GM19099 (cell line): Measurements from ENCODE around the gene CCDC150.

Experiments
- POLR2A ChIP-seq: IDR thresholded peaks from 3 replicates; pipeline ENCODE4 v1.6.1; 2011; ENCODE audit warnings: low read depth; ENCODE audit not compliant: insufficient read length; ENCODE audit errors: extremely low read depth

Gene CCDC150

GRCh38 chr2:196737046-196737445, 97.5 kb downstream of the CCDC150 start:
- TF ChIP-seq POLR2A, result no peak

GRCh38 chr2:196739031-196739430, 99.5 kb downstream of the CCDC150 start:
- no peak for TF ChIP-seq POLR2A

DNA sequence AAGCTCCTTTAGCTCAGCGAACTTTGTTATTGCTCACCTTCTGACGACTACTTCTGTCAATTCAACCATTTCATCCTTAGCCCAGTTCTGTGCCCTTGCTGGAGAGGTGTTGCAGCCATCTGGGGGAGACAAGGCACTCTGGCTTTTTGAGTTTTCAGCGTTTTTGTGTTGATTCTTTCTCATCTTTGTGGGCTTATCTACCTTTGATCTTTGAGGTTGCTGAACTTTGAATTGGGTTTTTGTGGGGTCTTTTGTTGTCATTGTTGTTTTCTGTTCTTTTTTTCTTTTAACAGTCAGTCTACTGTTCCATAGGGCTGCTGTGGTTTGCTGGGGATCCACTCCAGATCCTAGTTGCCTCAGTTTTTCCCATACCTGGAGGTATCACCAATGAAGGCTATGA, 102.7 kb downstream of the CCDC150 start:
- TF ChIP-seq POLR2A, result no peak

DNA sequence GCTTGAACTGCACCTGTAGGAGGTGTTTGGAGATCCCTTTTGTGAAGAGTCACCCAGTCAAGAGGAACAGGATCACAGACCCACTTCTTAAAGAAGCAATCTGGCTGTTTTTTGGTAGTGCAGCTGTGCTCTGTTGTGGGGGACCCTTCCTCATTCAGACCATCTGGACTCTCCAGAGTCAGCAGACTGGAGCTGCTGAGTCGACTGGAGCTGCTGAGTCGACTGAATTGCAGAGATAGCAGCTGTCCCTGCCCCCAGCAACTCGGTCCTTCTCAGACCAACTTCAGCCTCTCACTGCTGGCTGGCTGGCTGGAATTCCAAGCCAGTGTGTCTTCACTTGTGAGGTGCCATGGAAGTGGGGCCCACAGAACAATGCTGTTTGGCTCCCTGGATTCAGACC, 103.2 kb downstream of the CCDC150 start:
- no peak for TF ChIP-seq POLR2A

DNA sequence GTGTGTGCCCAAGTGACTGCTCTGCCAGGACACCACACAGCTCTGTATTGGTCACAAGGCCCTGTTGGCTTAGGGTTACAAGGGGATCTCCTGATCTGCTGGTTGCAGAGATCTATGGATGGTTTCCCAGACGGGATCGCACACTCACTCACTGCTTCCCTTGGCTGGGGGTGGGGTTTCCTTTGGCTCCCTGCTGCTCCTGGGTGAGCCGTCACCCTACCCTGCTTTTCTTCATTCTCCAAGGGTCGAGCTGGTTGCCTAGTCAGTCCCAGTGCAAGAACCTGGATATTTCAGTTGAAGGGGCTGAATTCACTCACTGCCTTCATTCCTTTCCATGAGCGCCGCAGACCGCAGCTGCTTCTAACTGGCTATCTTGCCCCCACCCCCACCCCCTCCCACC, 103.7 kb downstream of the CCDC150 start:
- TF ChIP-seq POLR2A, result no peak

- no peak for TF ChIP-seq POLR2A
Observed at GRCh38 chr2:196745711-196746110, 106.2 kb downstream of the CCDC150 start.

- no peak for TF ChIP-seq POLR2A
Observed at GRCh38 chr2:196747400-196747799, 107.9 kb downstream of the CCDC150 start.

DNA sequence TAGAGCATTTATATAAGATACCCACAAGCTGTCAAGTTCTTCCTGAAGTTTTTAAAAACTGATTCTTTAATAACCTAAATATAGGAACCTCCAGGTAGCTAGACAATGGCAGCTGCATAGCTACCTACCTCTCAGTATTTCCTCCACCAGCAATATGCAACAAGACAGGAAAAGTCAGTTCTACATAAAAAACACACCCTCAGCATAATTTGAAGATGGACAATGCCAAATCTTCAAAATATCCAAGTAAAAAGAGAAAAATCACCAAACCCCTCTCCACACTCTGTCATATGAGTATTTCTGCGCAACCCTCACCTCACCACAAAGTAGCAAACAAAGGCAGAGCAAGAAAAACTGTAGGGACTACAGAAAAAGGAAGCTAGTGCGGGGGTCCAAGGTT, 108.6 kb downstream of the CCDC150 start:
- TF ChIP-seq POLR2A, result no peak

DNA sequence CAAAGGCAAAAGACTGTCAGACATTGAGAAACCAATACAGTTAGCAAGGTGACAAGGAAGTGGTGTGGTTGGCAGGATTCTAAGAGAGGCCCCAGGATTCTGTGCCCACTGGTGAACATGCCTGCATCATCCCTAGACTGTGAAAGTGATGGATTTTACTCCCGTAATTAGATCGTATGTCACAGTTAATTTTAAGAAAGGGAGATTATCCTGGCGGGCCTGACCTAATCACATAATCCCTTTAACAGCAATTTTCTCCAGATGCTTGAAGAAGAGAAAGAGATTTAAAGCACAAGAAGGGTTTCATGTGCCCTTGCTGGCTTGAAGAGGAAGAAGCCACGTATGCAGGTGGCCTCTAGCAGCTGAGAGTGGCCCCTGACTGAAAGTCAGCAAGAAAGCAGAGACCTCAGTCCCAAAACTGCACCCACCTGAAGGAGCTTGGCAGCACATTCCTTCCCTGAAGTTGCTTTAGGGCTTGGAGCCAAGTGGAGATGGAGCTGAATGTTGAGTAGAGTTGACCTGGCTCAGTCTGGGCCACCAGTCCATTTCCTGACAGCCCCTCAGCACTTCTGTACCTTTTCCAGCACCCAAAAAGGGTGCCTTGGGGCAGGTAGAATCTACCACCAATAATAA, 110.9 kb downstream of the CCDC150 start:
- no peak for TF ChIP-seq POLR2A

DNA sequence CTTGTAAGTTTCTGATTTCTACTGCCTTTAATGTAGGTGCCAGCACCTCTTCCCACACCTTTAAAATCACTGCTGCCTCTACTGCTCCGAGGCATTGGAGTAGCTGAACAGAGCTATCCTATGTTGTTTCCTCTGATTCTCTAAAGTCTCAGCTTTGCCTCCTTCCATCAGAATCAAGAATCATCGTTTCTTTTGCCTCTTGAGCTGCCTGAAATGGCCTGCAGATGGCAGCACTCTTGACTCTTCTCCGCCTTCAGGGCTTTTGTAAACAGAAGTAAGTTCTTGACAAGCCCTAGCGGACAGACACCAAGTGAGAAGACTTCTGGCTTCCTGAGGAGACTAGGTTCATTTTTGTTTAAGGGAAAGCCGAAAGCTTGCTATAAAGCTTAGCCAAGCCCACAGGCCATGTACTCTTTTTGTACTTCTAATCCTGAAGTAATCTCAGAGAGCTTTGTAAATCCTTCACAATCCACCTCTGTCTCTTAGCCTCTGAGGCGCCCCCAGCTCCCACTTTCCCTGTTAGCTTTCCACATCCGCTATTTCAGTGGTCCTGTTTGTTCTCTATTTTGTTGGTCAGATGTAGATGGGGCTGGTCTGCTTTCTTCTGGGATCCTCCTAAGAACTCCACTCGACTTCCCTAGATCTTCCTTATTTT, 111.6 kb downstream of the CCDC150 start:
- TF ChIP-seq POLR2A, result no peak

DNA sequence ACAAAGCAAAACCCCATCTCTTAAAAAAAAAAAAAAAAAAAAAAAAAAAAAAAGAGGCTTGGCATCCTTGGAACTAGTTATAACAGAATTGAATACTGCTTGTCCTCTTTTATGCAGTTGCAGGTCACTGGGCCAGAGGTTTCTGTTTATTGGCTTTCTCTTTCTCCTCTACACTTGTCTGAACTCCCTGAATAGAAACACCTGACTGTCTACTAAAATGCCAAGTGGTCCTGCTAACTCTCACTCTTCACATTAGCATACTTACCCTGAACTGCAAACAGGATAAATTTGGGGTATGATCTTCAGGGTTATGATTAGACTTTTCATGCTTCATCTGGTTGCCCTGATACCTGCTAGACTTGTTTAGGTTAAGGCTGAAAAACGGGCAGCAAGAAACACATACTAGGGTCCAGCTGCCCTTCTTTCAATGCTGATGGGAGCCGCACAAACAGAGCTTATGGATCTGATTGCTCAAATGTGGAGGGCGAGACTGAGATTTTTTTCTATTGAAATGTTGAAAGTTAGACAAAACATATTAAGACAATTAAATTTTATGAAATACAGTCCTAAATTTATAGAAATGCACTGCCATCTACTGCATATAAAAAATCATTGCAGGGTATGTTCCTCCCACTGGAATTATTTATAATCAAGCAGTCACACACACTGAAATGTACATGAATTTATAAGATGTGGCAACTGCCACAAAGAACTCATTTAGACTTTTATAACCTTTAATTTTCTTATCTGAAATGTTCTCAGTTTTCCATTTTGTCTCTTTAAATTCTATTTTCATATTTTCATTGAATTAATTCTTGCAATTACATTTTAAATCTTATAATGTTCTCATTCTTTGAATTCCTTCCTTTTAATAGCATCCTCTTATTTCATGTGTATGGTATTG, 119.2 kb downstream of the CCDC150 start:
- TF ChIP-seq POLR2A, result no peak

GRCh38 chr2:196759378-196759706, 119.8 kb downstream of the CCDC150 start:
- no peak for TF ChIP-seq POLR2A

GRCh38 chr2:196767101-196767500, 127.6 kb downstream of the CCDC150 start:
- no peak for TF ChIP-seq POLR2A
